A549 (cell line): ENCODE measurements around the gene LRRC28. TPM values are rescaled to one million over a fixed set of nuclear protein-coding genes. Genes with fewer than 3 reads are reported as not detected.

Experiments used
- ATAC-seq, 2 experiments: fragments of 200-7000 bp in 1 of 2; fragments of >200 bp in 1 of 2; cut with Nextera tagmentation in 1 of 2; cut with Tn5 transposase in 1 of 2; 3 replicates each; pipeline versions ENCODE4 v1.8.0 to v1.9.1; 2018 to 2020; ENCODE audit warnings: mild to moderate bottlenecking in 1 of 2, moderate library complexity in 1 of 2
- CTCF ChIA-PET: fragments of 300-600 bp; sonication (Branson Sonifier 250); formaldehyde crosslinking; extraction: SDS; loops from one replicate; lab custom pipeline; 2021; ENCODE audit warnings: antibody characterized with exemption, inconsistent platforms; lab: Yijun Ruan, JAX
- POLR2A ChIA-PET: fragments of 350-600 bp; formaldehyde crosslinking; extraction: SDS; loops from one replicate; lab custom pipeline; 2021; ENCODE audit warnings: antibody characterized with exemption, inconsistent platforms; lab: Yijun Ruan, JAX
- DNase-seq, 2 experiments: peaks; one replicate each; pipeline versions ENCODE4 v3.0.0 to v3.0.0-alpha.2; 2011 to 2016; ENCODE audit warnings: low read depth in 1 of 2, low spot score in 1 of 2
- FAIRE-seq: peaks from 2 replicates; lab custom pipeline; 2011; peaks lifted over from hg19 to GRCh38; lab: Jason Lieb, UNC
- H3K27ac ChIP-seq, 2 experiments: fragments of >200 bp; sonication (Bioruptor Twin); formaldehyde crosslinking; 3 replicates each; pipeline ENCODE4 v1.5.1; 2016 to 2017
- H3K4me1 ChIP-seq: fragments of >200 bp; sonication (Bioruptor Twin); formaldehyde crosslinking; 3 replicates; pipeline ENCODE4 v1.6.1; 2016
- H3K4me2 ChIP-seq: fragments of >200 bp; sonication (Bioruptor Twin); formaldehyde crosslinking; 3 replicates; pipeline ENCODE4 v1.6.1; 2016
- H3K4me3 ChIP-seq: fragments of >200 bp; sonication (Bioruptor Twin); formaldehyde crosslinking; 3 replicates; pipeline ENCODE4 v1.5.1; 2016
- H3K9me3 ChIP-seq: fragments of >200 bp; sonication (Bioruptor Twin); formaldehyde crosslinking; 3 replicates; pipeline ENCODE4 v1.6.1; 2016
- CEBPB ChIP-seq, 2 experiments: fragments of >200 bp in 1 of 2; sonication (Bioruptor Twin) in 1 of 2; formaldehyde crosslinking in 1 of 2; IDR thresholded peaks; 2 replicates each; pipeline ENCODE4 v1.6.1; 2012 to 2016
- EHF ChIP-seq: fragments of 250-450 bp; sonication (Bioruptor Pico); IDR thresholded peaks from 2 replicates; pipeline ENCODE4 v1.5.0; 2020; ENCODE audit warnings: mild to moderate bottlenecking
- EP300 ChIP-seq, 2 experiments: fragments of >200 bp; sonication (Bioruptor Twin); formaldehyde crosslinking; IDR thresholded peaks; 2 replicates in 1 of 2; 3 replicates in 1 of 2; pipeline ENCODE4 v1.6.1; 2016 to 2017
- FOSB ChIP-seq: fragments of 250-450 bp; sonication (Bioruptor Pico); IDR thresholded peaks from 2 replicates; pipeline ENCODE4 v1.5.0; 2020; ENCODE audit warnings: mild to moderate bottlenecking, moderate library complexity
- FOSL2 ChIP-seq, 2 experiments: fragments of 450-650 bp in 1 of 2; fragments of >200 bp in 1 of 2; sonication (Bioruptor Twin) in 1 of 2; formaldehyde crosslinking; IDR thresholded peaks; 2 replicates each; pipeline versions ENCODE4 v1.5.0 to v1.6.1; 2016 to 2020; ENCODE audit warnings: mild to moderate bottlenecking in 1 of 2, moderate library complexity in 1 of 2
- GATA3 ChIP-seq: IDR thresholded peaks from 2 replicates; pipeline ENCODE4 v1.6.1; 2012; ENCODE audit warnings: borderline replicate concordance
- HDAC2 ChIP-seq: fragments of 200-600 bp; sonication (generic); IDR thresholded peaks from 2 replicates; pipeline ENCODE4 v1.6.1; 2016
- HOXB13 ChIP-seq: fragments of 250-450 bp; sonication (Bioruptor Pico); IDR thresholded peaks from 2 replicates; pipeline ENCODE4 v1.5.0; 2020; ENCODE audit warnings: low read depth, mild to moderate bottlenecking, moderate library complexity
- JUN ChIP-seq, 2 experiments: fragments of >200 bp; sonication (Bioruptor Twin); formaldehyde crosslinking; IDR thresholded peaks; 2 replicates in 1 of 2; 3 replicates in 1 of 2; pipeline ENCODE4 v1.6.1; 2016 to 2017
- JUNB ChIP-seq: fragments of >200 bp; sonication (Bioruptor Twin); formaldehyde crosslinking; IDR thresholded peaks from 2 replicates; pipeline ENCODE4 v1.6.1; 2016
- MAFK ChIP-seq: fragments of 450-650 bp; IDR thresholded peaks from 2 replicates; pipeline ENCODE4 v1.6.1; 2014; ENCODE audit not compliant: partially characterized antibody
- NFE2L2 ChIP-seq: fragments of 150-350 bp; conservative IDR thresholded peaks from 2 replicates; pipeline ENCODE4 v1.6.1; 2014; ENCODE audit warnings: low read length
- NPAS2 ChIP-seq: fragments of 250-450 bp; sonication (Bioruptor Pico); IDR thresholded peaks from 2 replicates; pipeline ENCODE4 v1.8.0; 2022; ENCODE audit warnings: mild to moderate bottlenecking, moderate library complexity, borderline replicate concordance
- POLR2A ChIP-seq: IDR thresholded peaks from 2 replicates; pipeline ENCODE4 v1.6.1; 2012; ENCODE audit warnings: mild to moderate bottlenecking, low read length
- RAD21 ChIP-seq, 2 experiments: fragments of >200 bp in 1 of 2; sonication (Bioruptor Twin) in 1 of 2; formaldehyde crosslinking in 1 of 2; IDR thresholded peaks in 1 of 2; conservative IDR thresholded peaks in 1 of 2; 2 replicates in 1 of 2; 3 replicates in 1 of 2; pipeline ENCODE4 v1.6.1; 2012 to 2018; ENCODE audit warnings: inconsistent platforms in 1 of 2
- SMC3 ChIP-seq: fragments of >200 bp; sonication (Bioruptor Twin); formaldehyde crosslinking; IDR thresholded peaks from 3 replicates; pipeline ENCODE4 v1.6.1; 2018; ENCODE audit warnings: inconsistent platforms
- SREBF2 ChIP-seq: fragments of 450-650 bp; IDR thresholded peaks from 2 replicates; pipeline ENCODE4 v1.6.1; 2014; ENCODE audit warnings: mild to moderate bottlenecking, moderate library complexity
- TFCP2L1 ChIP-seq: fragments of 250-450 bp; sonication (Bioruptor Pico); IDR thresholded peaks from 2 replicates; pipeline ENCODE4 v1.5.0; 2021; ENCODE audit warnings: mild to moderate bottlenecking
- WGBS: methylation state at CpG from one replicate; pipeline ENCODE4 v1.1.6; 2017; ENCODE audit errors: missing lambda C conversion rate; 5-methylcytosine and 5-hydroxymethylcytosine counted together
- polyA plus RNA-seq, 4 experiments: library from polyadenylated mRNA; depleted of rRNA in 3 of 4; stranded (reverse); fragments of >200 nt; fragmentation: RNase III in 1 of 4; extraction: RNeasy Plus Mini Kit Qiagen cat#74134 plus additional on column Dnase treatment in 1 of 4; gene quantifications; 2 replicates in 3 of 4; 3 replicates in 1 of 4; pipeline ENCODE4 v1.2.3, GENCODE V29; 2011 to 2017
- TF ChIP-seq, protein P1 (sequence below): fragments of 150-350 bp; IDR thresholded peaks from 2 replicates; pipeline ENCODE4 v1.6.1; 2014; ENCODE audit warnings: low read depth, mild to moderate bottlenecking, low read length
- TF ChIP-seq, protein P2 (sequence below): fragments of >200 bp; sonication (Bioruptor Twin); formaldehyde crosslinking; IDR thresholded peaks from 3 replicates; pipeline ENCODE4 v1.6.1; 2016
- TF ChIP-seq, protein P3 (sequence below): IDR thresholded peaks from 2 replicates; pipeline ENCODE4 v1.6.1; 2012
- TF ChIP-seq, protein P4 (sequence below): IDR thresholded peaks from 2 replicates; pipeline ENCODE4 v1.6.1; 2012
- TF ChIP-seq, protein P5 (sequence below): fragments of 250-450 bp; sonication (Bioruptor Pico); IDR thresholded peaks from 2 replicates; pipeline ENCODE4 v1.5.0; 2020; ENCODE audit warnings: low read depth, mild to moderate bottlenecking, moderate library complexity

The LRRC28 gene
- polyA plus RNA-seq, 2 of the 4 experiments (the other 2 are of a cell fraction): 19.6 to 62.4 TPM

GRCh38 chr15:99324082-99324620 lies 72.9 kb downstream of the LRRC28 start:
- ATAC-seq: peak; percentile 93 to 96
- H3K27ac ChIP-seq: peak overlapping the region; percentile 87 to 91
- H3K4me3 ChIP-seq: peak overlapping the region; percentile 9
- peak; percentile 98 for FAIRE-seq
- H3K9me3 ChIP-seq: peaks cover 9% of the 10 kb centered on the region
- peaks cover 79% of the 10 kb centered on the region for H3K4me1 ChIP-seq
- peak overlapping the region; percentile 59 for H3K4me2 ChIP-seq
- CTCF ChIA-PET: interaction anchor here (1.2 to 2.4 kb wide), 2 partner anchors 10 to 380 kb away, joined by 4 to 15 read pairs; no protein-coding TSS in a partner anchor
- DNase-seq: peak; percentile 51 to 92
- 1% methylated on average over 9 of the region's 9 CpGs for WGBS
- TF ChIP-seq CEBPB (IDR thresholded peaks at IDR 0.05): peak; percentile 0 to 87; a peak in 2 of 4 replicates
- TF ChIP-seq, protein P1, sequence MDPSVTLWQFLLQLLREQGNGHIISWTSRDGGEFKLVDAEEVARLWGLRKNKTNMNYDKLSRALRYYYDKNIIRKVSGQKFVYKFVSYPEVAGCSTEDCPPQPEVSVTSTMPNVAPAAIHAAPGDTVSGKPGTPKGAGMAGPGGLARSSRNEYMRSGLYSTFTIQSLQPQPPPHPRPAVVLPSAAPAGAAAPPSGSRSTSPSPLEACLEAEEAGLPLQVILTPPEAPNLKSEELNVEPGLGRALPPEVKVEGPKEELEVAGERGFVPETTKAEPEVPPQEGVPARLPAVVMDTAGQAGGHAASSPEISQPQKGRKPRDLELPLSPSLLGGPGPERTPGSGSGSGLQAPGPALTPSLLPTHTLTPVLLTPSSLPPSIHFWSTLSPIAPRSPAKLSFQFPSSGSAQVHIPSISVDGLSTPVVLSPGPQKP: no peak
- TF ChIP-seq, protein P2, sequence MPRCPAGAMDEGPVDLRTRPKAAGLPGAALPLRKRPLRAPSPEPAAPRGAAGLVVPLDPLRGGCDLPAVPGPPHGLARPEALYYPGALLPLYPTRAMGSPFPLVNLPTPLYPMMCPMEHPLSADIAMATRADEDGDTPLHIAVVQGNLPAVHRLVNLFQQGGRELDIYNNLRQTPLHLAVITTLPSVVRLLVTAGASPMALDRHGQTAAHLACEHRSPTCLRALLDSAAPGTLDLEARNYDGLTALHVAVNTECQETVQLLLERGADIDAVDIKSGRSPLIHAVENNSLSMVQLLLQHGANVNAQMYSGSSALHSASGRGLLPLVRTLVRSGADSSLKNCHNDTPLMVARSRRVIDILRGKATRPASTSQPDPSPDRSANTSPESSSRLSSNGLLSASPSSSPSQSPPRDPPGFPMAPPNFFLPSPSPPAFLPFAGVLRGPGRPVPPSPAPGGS: peak; percentile 59; the same call in 2 of the 3 replicates
- peak; percentile 74; the same call in 1 of the 2 replicates for TF ChIP-seq GATA3
- TF ChIP-seq RAD21 (conservative IDR thresholded peaks at IDR 0.05 in 1 of 2, IDR thresholded peaks at IDR 0.05 in 1 of 2): peak in 1 of 2 experiments; percentile 31; a peak in 2 of 5 replicates
- TF ChIP-seq EP300 (IDR thresholded peaks at IDR 0.05): peak in 1 of 2 experiments; percentile 69; a peak in 2 of 5 replicates
- peak; percentile 32; the same call in 2 of the 3 replicates for TF ChIP-seq SMC3
- peak; percentile 91 for TF ChIP-seq JUNB
- no peak for TF ChIP-seq MAFK
- TF ChIP-seq, protein P3, sequence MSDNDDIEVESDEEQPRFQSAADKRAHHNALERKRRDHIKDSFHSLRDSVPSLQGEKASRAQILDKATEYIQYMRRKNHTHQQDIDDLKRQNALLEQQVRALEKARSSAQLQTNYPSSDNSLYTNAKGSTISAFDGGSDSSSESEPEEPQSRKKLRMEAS: peak; percentile 55
- TF ChIP-seq FOSL2 (IDR thresholded peaks at IDR 0.05): peak; percentile 90
- TF ChIP-seq FOSL2 (CRISPR knock-in tag; IDR thresholded peaks at IDR 0.05): peak; percentile 96
- no peak for TF ChIP-seq HOXB13 (CRISPR knock-in tag)
- TF ChIP-seq JUN (IDR thresholded peaks at IDR 0.05): peak; percentile 20 to 81; a peak in 4 of 5 replicates
- POLR2A ChIA-PET: interaction anchor here (0.8 to 1.0 kb wide), 3 partner anchors 73 to 241 kb away, joined by 3 to 4 read pairs (median 3); partner anchors contain the start of gene LRRC28

DNA sequence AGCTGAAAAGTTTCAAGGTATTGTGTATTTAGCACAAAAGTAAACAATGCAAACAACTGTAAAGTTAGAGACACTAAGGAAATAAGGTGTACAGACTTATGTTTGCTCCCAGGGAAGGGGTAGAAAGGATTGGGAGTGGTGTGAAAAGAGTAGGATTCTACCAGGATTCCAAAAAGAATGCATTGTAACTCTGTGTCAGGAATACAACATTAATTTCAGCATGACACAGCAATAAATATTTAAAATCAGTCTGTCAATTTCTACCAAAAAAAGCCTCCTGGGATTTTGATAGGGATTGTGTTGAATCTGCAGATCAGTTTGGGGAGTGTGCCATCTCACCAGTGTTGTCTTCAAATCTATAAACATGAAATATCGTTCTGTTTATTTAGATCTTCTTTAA lies 73.4 kb downstream of the LRRC28 start:
- H3K4me1 ChIP-seq: peaks cover 79% of the 10 kb centered on the region
- H3K27ac ChIP-seq: peak overlapping the region; percentile 87 to 91
- TF ChIP-seq JUNB: no peak
- no peak for TF ChIP-seq HDAC2
- peak; percentile 91 for TF ChIP-seq NFE2L2
- TF ChIP-seq EP300 (IDR thresholded peaks at IDR 0.05): no peak
- TF ChIP-seq, protein P4, sequence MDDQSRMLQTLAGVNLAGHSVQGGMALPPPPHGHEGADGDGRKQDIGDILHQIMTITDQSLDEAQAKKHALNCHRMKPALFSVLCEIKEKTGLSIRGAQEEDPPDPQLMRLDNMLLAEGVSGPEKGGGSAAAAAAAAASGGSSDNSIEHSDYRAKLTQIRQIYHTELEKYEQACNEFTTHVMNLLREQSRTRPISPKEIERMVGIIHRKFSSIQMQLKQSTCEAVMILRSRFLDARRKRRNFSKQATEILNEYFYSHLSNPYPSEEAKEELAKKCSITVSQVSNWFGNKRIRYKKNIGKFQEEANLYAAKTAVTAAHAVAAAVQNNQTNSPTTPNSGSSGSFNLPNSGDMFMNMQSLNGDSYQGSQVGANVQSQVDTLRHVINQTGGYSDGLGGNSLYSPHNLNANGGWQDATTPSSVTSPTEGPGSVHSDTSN: no peak
- TF ChIP-seq TFCP2L1 (CRISPR knock-in tag): no peak
- TF ChIP-seq SREBF2: no peak
- TF ChIP-seq, protein P5, sequence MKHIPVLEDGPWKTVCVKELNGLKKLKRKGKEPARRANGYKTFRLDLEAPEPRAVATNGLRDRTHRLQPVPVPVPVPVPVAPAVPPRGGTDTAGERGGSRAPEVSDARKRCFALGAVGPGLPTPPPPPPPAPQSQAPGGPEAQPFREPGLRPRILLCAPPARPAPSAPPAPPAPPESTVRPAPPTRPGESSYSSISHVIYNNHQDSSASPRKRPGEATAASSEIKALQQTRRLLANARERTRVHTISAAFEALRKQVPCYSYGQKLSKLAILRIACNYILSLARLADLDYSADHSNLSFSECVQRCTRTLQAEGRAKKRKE (CRISPR knock-in tag): peak; percentile 32; the same call in 1 of the 2 replicates
- TF ChIP-seq HOXB13 (CRISPR knock-in tag): no peak
- TF ChIP-seq, protein P1: no peak
- TF ChIP-seq EHF: 0 out of 2 replicates have a peak, but pooled peaks have one; percentile 19
- no peak for TF ChIP-seq NPAS2 (CRISPR knock-in tag)
- TF ChIP-seq POLR2A: no peak
- no peak for TF ChIP-seq CEBPB (IDR thresholded peaks at IDR 0.05)
- TF ChIP-seq MAFK: peak; percentile 98
- TF ChIP-seq FOSB (CRISPR knock-in tag): 0 out of 2 replicates have a peak, but pooled peaks have one; percentile 30
- TF ChIP-seq, all 56 proteins: peak for 5
- Histone ChIP-seq H3K9me3 (peaks cover 9% of the 10 kb centered on the region), H3K4me2 (peak overlapping the region; percentile 59), H3K4me3 (no peak overlapping the region; the same call in 2 of the 3 replicates)
- FAIRE-seq: no peak
- POLR2A ChIA-PET: interaction anchor here (0.8 kb wide), 1 partner anchor 74 kb away, joined by 3 read pairs; the partner anchor contains the start of gene LRRC28
- peak in 1 of 2 experiments; percentile 31; a peak in 3 of 6 replicates for ATAC-seq
- CTCF ChIA-PET: interaction anchor here (1.2 to 2.4 kb wide), 2 partner anchors 11 to 379 kb away, joined by 4 to 15 read pairs; no protein-coding TSS in a partner anchor
- DNase-seq: peak in 1 of 2 experiments; percentile 63
- WGBS: 33% methylated on average over 1 of the region's 1 CpG
